HepG2 (cell line): Measurements from ENCODE around the gene WWP2. TPM values are rescaled to one million over a fixed set of nuclear protein-coding genes. Genes with fewer than 3 reads are reported as not detected.

Source experiments
- ATAC-seq: fragments of 200-7000 bp; cut with Tn5 transposase; 3 replicates; pipeline ENCODE4 v1.9.1; 2020; ENCODE audit warnings: mild to moderate bottlenecking, moderate library complexity
- BruUV-seq: library from RNA; stranded (reverse); fragments of 400-500 nt; replicated peaks from 2 replicates; lab custom pipeline; 2021; lab: Mats Ljungman, UMichigan
- CTCF ChIA-PET: fragments of 300-600 bp; formaldehyde crosslinking; extraction: SDS; loops from one replicate; lab custom pipeline; 2021; ENCODE audit warnings: low total read pairs, inconsistent platforms, low intra/inter-chr PET ratio; lab: Yijun Ruan, JAX
- POLR2A ChIA-PET: fragments of 350-600 bp; sonication (Branson Sonifier 250); formaldehyde crosslinking; loops from one replicate; lab custom pipeline; 2020; ENCODE audit warnings: antibody characterized with exemption, inconsistent platforms; lab: Yijun Ruan, JAX
- DNase-seq: peaks from one replicate; pipeline ENCODE4 v3.0.0-alpha.2; 2015; ENCODE audit warnings: low spot score
- FAIRE-seq: peaks from 3 replicates; lab custom pipeline; 2011; peaks lifted over from hg19 to GRCh38; lab: Jason Lieb, UNC
- H2AFZ ChIP-seq: one replicate; pipeline ENCODE4 v1.6.1; 2011; ENCODE audit warnings: low read length, inconsistent platforms
- H3K27ac ChIP-seq: fragments of 300-600 bp; 3 replicates; pipeline ENCODE4 v1.8.0; 2011; ENCODE audit warnings: mixed run types, mild to moderate bottlenecking, mixed read lengths, low read length, inconsistent platforms; ENCODE audit not compliant: insufficient read depth; ENCODE audit errors: extremely low read length
- H3K27me3 ChIP-seq, 2 experiments: fragments of 200-600 bp in 1 of 2; 2 replicates in 1 of 2; 3 replicates in 1 of 2; pipeline versions ENCODE4 v1.6.0 to v1.8.0; 2011; ENCODE audit warnings: low read length in 2 of 2, mild to moderate bottlenecking in 2 of 2, moderate library complexity in 2 of 2, inconsistent platforms in 1 of 2; ENCODE audit not compliant: insufficient read depth in 2 of 2, control insufficient read depth in 1 of 2
- H3K36me3 ChIP-seq, 2 experiments: fragments of 200-600 bp in 1 of 2; replicated peaks in 1 of 2; 2 replicates in 1 of 2; 3 replicates in 1 of 2; pipeline versions ENCODE4 v1.5.1 to v1.8.0; 2011; ENCODE audit warnings: low read length in 2 of 2, inconsistent platforms in 1 of 2; ENCODE audit not compliant: insufficient read depth in 2 of 2, control insufficient read depth in 1 of 2
- H3K4me1 ChIP-seq: 2 replicates; pipeline ENCODE4 v1.5.1; 2012; ENCODE audit warnings: low read length, inconsistent platforms; ENCODE audit not compliant: insufficient read depth
- H3K4me2 ChIP-seq: 2 replicates; pipeline ENCODE4 v1.6.0; 2011; ENCODE audit warnings: low read depth, low read length, inconsistent platforms
- H3K4me3 ChIP-seq, 3 experiments: fragments of 200-600 bp in 1 of 3; sonication (generic), shearing (Covaris generic) in 1 of 3; replicated peaks in 1 of 3; 2 replicates each; pipeline ENCODE4 v1.5.1; 2011 to 2016; ENCODE audit warnings: low read length in 3 of 3, inconsistent platforms in 2 of 3, low read depth in 2 of 3, mild to moderate bottlenecking in 2 of 3, control low read depth in 1 of 3, mixed read lengths in 1 of 3; ENCODE audit not compliant: insufficient read depth in 1 of 3
- H3K79me2 ChIP-seq: one replicate; pipeline ENCODE4 v1.6.1; 2011; ENCODE audit warnings: low read length, inconsistent platforms; ENCODE audit not compliant: insufficient read depth
- H3K9ac ChIP-seq: 2 replicates; pipeline ENCODE4 v1.6.0; 2011; ENCODE audit warnings: mild to moderate bottlenecking, low read depth, low read length, inconsistent platforms; ENCODE audit not compliant: insufficient read depth
- H3K9me3 ChIP-seq: 2 replicates; pipeline ENCODE4 v1.5.1; 2012; ENCODE audit warnings: mild to moderate bottlenecking, low read length
- H4K20me1 ChIP-seq: 2 replicates; pipeline ENCODE4 v1.6.0; 2011; ENCODE audit warnings: inconsistent platforms, mild to moderate bottlenecking, low read length, moderate library complexity; ENCODE audit not compliant: insufficient read depth
- ASH2L ChIP-seq: fragments of 300-600, 200-600 bp; sonication (generic); IDR thresholded peaks from 2 replicates; pipeline ENCODE4 v1.7.0; 2017; ENCODE audit warnings: low read depth, mild to moderate bottlenecking, moderate library complexity, mixed read lengths, low read length; ENCODE audit not compliant: insufficient read length
- ATF2 ChIP-seq: sonication (generic); formaldehyde crosslinking; IDR thresholded peaks from 2 replicates; pipeline ENCODE4 v1.4.0; 2020; ENCODE audit warnings: missing genetic modification reagents
- ETV5 ChIP-seq: IDR thresholded peaks from 2 replicates; pipeline ENCODE4 v1.6.1; 2018; ENCODE audit warnings: missing biosample characterization, missing genetic modification reagents, inconsistent platforms, borderline replicate concordance
- FOXK2 ChIP-seq: fragments of 450-650 bp; IDR thresholded peaks from 2 replicates; pipeline ENCODE4 v1.6.1; 2016
- HDAC2 ChIP-seq: sonication (generic); formaldehyde crosslinking; IDR thresholded peaks from 2 replicates; pipeline ENCODE4 v1.4.0; 2020; ENCODE audit warnings: missing genetic modification reagents
- SCMH1 ChIP-seq: sonication (generic); formaldehyde crosslinking; IDR thresholded peaks from 2 replicates; pipeline ENCODE4 v1.9.0; 2021; ENCODE audit warnings: missing genetic modification reagents, mild to moderate bottlenecking, borderline replicate concordance
- SNAI1 ChIP-seq: sonication (generic); formaldehyde crosslinking; IDR thresholded peaks from 2 replicates; pipeline ENCODE4 v1.5.0; 2020; ENCODE audit warnings: mild to moderate bottlenecking, missing genetic modification reagents, borderline replicate concordance
- SP1 ChIP-seq, 2 experiments: fragments of 450-650 bp in 1 of 2; sonication (generic) in 1 of 2; formaldehyde crosslinking in 1 of 2; IDR thresholded peaks; 2 replicates each; pipeline versions ENCODE4 v1.4.0 to v1.6.1; 2016 to 2020; ENCODE audit warnings: missing genetic modification reagents in 1 of 2
- TCF7 ChIP-seq: sonication (generic); IDR thresholded peaks from 2 replicates; pipeline ENCODE4 v1.6.1; 2016; ENCODE audit warnings: antibody characterized with exemption, low read depth
- TEF ChIP-seq: sonication (generic); formaldehyde crosslinking; IDR thresholded peaks from 2 replicates; pipeline ENCODE4 v1.5.0; 2020; ENCODE audit warnings: missing genetic modification reagents
- ZBTB1 ChIP-seq: sonication (generic); formaldehyde crosslinking; IDR thresholded peaks from 2 replicates; pipeline ENCODE4 v1.4.0; 2020; ENCODE audit warnings: missing genetic modification reagents, borderline replicate concordance
- ZNF20 ChIP-seq: sonication (generic); formaldehyde crosslinking; IDR thresholded peaks from 2 replicates; pipeline ENCODE4 v1.4.0; 2020; ENCODE audit warnings: mild to moderate bottlenecking, moderate library complexity, missing genetic modification reagents
- ZNF441 ChIP-seq: sonication (generic); formaldehyde crosslinking; IDR thresholded peaks from 2 replicates; pipeline ENCODE4 v1.7.0; 2021; ENCODE audit warnings: missing genetic modification reagents, borderline replicate concordance
- ZNF572 ChIP-seq: sonication (generic); formaldehyde crosslinking; IDR thresholded peaks from 2 replicates; pipeline ENCODE4 v1.5.1; 2020; ENCODE audit warnings: mild to moderate bottlenecking, missing genetic modification reagents
- ZNF615 ChIP-seq: sonication (generic); formaldehyde crosslinking; IDR thresholded peaks from 2 replicates; pipeline ENCODE4 v1.5.0; 2020; ENCODE audit warnings: mild to moderate bottlenecking, missing genetic modification reagents, borderline replicate concordance
- ZNF629 ChIP-seq: sonication (generic); formaldehyde crosslinking; conservative IDR thresholded peaks from 2 replicates; pipeline ENCODE4 v1.5.0; 2020; ENCODE audit warnings: missing genetic modification reagents
- ZNF737 ChIP-seq: sonication (generic); formaldehyde crosslinking; IDR thresholded peaks from 2 replicates; pipeline ENCODE4 v1.5.0; 2020; ENCODE audit warnings: missing genetic modification reagents, mild to moderate bottlenecking, borderline replicate concordance
- ZNF749 ChIP-seq: sonication (generic); formaldehyde crosslinking; IDR thresholded peaks from 2 replicates; pipeline ENCODE4 v1.8.0; 2022; ENCODE audit warnings: mild to moderate bottlenecking, missing genetic modification reagents, moderate library complexity, borderline replicate concordance
- ZNF792 ChIP-seq: IDR thresholded peaks from 2 replicates; pipeline ENCODE4 v1.6.1; 2016
- ZSCAN30 ChIP-seq: sonication (generic); formaldehyde crosslinking; IDR thresholded peaks from 2 replicates; pipeline ENCODE4 v1.5.0; 2020; ENCODE audit warnings: mild to moderate bottlenecking, missing genetic modification reagents
- ZZZ3 ChIP-seq: sonication (generic); formaldehyde crosslinking; IDR thresholded peaks from 2 replicates; pipeline ENCODE4 v1.4.0; 2020; ENCODE audit warnings: missing genetic modification reagents, mild to moderate bottlenecking, borderline replicate concordance
- WGBS: methylation state at CpG from one replicate; pipeline ENCODE4 v1.1.6; 2017; ENCODE audit warnings: low lambda C conversion rate; 5-methylcytosine and 5-hydroxymethylcytosine counted together
- in situ Hi-C: cut with HindIII; loops from 2 replicates; pipeline ENCODE4 v1.10.0; 2017; ENCODE audit warnings: low pct_unique_long_range_greater_than_20kb; ENCODE audit not compliant: extremely low pct_ligation_motif_present
- intact Hi-C: fragments of 100-400 bp; cut with micrococcal nuclease; formaldehyde crosslinking; loops from one replicate; pipeline ENCODE4 v1.10.0; 2022; ENCODE audit not compliant: unreplicated experiment
- polyA plus RNA-seq, 8 experiments: library from polyadenylated mRNA; depleted of rRNA in 3 of 8; stranded (reverse) in 7 of 8; unstranded in 1 of 8; fragments of >200 nt; fragmentation: Illumina TruSeq in 4 of 8; extraction: Trizol in 4 of 8; gene quantifications; 2 replicates each; pipeline versions ENCODE4 v1.2.1 to v1.2.3, GENCODE V29; 2011 to 2016; ENCODE audit warnings: low read depth in 4 of 8, missing spikeins in 1 of 8, mixed read lengths in 1 of 8; ENCODE audit not compliant: insufficient read depth in 1 of 8
- total RNA-seq, 5 experiments: library from RNA; depleted of rRNA; stranded (reverse); fragments of >200 nt; fragmentation: Illumina TruSeq; extraction: Trizol; gene quantifications; 2 replicates each; pipeline ENCODE4 v1.2.3, GENCODE V29; 2016; ENCODE audit warnings: low read depth in 1 of 5
- TF ChIP-seq, protein P1 (sequence below): sonication (generic); formaldehyde crosslinking; IDR thresholded peaks from 2 replicates; pipeline ENCODE4 v1.4.0; 2020; ENCODE audit warnings: mild to moderate bottlenecking, missing genetic modification reagents

WWP2 gene
- total and polyA plus RNA-seq, 2 of the 13 experiments (the other 11 are each of a cell fraction or from before 2014, with no cell fraction given) = 11.4 to 28.2 TPM

- FAIRE-seq (peak; percentile 37), ATAC-seq (peak; percentile 61), DNase-seq (peak; percentile 37)
- Histone ChIP-seq H3K79me2 (peaks cover 53% of the 10 kb centered on the region), H3K4me3 (peak overlapping the region; percentile 95 to 99 (median 95)), H3K27ac (peak overlapping the region; percentile 85), H3K9me3 (no peaks in the 10 kb centered on the region), H3K4me2 (peak overlapping the region; percentile 79), H4K20me1 (no peaks in the 10 kb centered on the region), H3K9ac (peak overlapping the region; percentile 94), H2AFZ (peak overlapping the region; percentile 57), H3K27me3 (no peaks in the 10 kb centered on the region; a peak in 2 of 5 replicates), H3K36me3 (no peaks in the 10 kb centered on the region), H3K4me1 (peaks cover 60% of the 10 kb centered on the region)
- ChIA-PET CTCF (no interaction called here), POLR2A (interaction anchor here (1.0 to 2.0 kb wide), 5 partner anchors 8 to 39 kb away, joined by 3 to 15 read pairs (median 7); partner anchors contain the start of genes NOB1 and NQO1)
- intact Hi-C loops = no loop called here
- TSS peak; percentile 65 for BruUV-seq
- in situ Hi-C loops = no loop called here
- 17% methylated on average over 14 of the region's 14 CpGs for WGBS
- TF ChIP-seq SNAI1 = no peak
- no peak for TF ChIP-seq ZNF737 (CRISPR knock-in tag)
- TF ChIP-seq ZZZ3 (CRISPR knock-in tag) = no peak
- no peak for TF ChIP-seq FOXK2
- 0 out of 2 replicates have a peak, but pooled peaks have one; percentile 20 for TF ChIP-seq ZNF792
- TF ChIP-seq SP1 (IDR thresholded peaks at IDR 0.05) = no peak
- TF ChIP-seq SP1 (CRISPR knock-in tag; IDR thresholded peaks at IDR 0.05) = no peak
- TF ChIP-seq ZNF20 = no peak
- no peak for TF ChIP-seq ZNF572 (CRISPR knock-in tag)
- no peak for TF ChIP-seq SCMH1 (CRISPR knock-in tag)
- TF ChIP-seq ATF2 = peak; percentile 57; the same call in 1 of the 2 replicates
- TF ChIP-seq TCF7 = no peak
- no peak for TF ChIP-seq ZSCAN30
- TF ChIP-seq ZNF749 (CRISPR knock-in tag) = no peak
- TF ChIP-seq, protein P1, sequence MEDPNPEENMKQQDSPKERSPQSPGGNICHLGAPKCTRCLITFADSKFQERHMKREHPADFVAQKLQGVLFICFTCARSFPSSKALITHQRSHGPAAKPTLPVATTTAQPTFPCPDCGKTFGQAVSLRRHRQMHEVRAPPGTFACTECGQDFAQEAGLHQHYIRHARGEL (CRISPR knock-in tag) = no peak
- TF ChIP-seq ASH2L = no peak
- no peak for TF ChIP-seq ZNF629 (CRISPR knock-in tag)
- TF ChIP-seq ZNF615 (CRISPR knock-in tag) = no peak
- no peak for TF ChIP-seq ZNF441 (CRISPR knock-in tag)
- 0 out of 2 replicates have a peak, but pooled peaks have one; percentile 45 for TF ChIP-seq HDAC2 (CRISPR knock-in tag)
- 0 out of 2 replicates have a peak, but pooled peaks have one; percentile 16 for TF ChIP-seq TEF (CRISPR knock-in tag)
- TF ChIP-seq ZBTB1 = no peak
- no peak for TF ChIP-seq ETV5 (CRISPR knock-in tag)
These were observed 874 bp downstream of the WWP2 start for GRCh38 chr16:69762814-69763598.
